DND-41 (cell line): ENCODE measurements around the gene THRA.

Experiments
- ATAC-seq: fragments of 200-7000 bp; cut with Tn5 transposase; 3 replicates; pipeline ENCODE4 v1.9.1; 2021; ENCODE audit warnings: low read depth; ENCODE audit not compliant: insufficient read depth
- DNase-seq: peaks from one replicate; pipeline ENCODE4 v3.0.0-alpha.2; 2020
- H2AFZ ChIP-seq: 2 replicates; pipeline ENCODE4 v1.6.0; 2012; ENCODE audit warnings: low read depth, low read length
- H3K27ac ChIP-seq: 2 replicates; pipeline ENCODE4 v1.5.1; 2012; ENCODE audit warnings: low read length, inconsistent platforms
- H3K27me3 ChIP-seq: fragments of 200-600 bp; sonication (generic); 2 replicates; pipeline ENCODE4 v1.6.0; 2012; ENCODE audit warnings: low read length, mild to moderate bottlenecking, inconsistent platforms; ENCODE audit not compliant: insufficient read depth, poor library complexity
- H3K36me3 ChIP-seq: 2 replicates; pipeline ENCODE4 v1.5.1; 2012; ENCODE audit warnings: low read length, inconsistent platforms; ENCODE audit not compliant: insufficient read depth
- H3K4me1 ChIP-seq: 2 replicates; pipeline ENCODE4 v1.5.1; 2012; ENCODE audit warnings: mild to moderate bottlenecking, low read length; ENCODE audit not compliant: insufficient read depth
- H3K4me2 ChIP-seq: 2 replicates; pipeline ENCODE4 v1.6.0; 2012; ENCODE audit warnings: mild to moderate bottlenecking, moderate library complexity, low read length, inconsistent platforms; ENCODE audit not compliant: insufficient read depth
- H3K4me3 ChIP-seq, 2 experiments: fragments of 200-600 bp in 1 of 2; shearing (Covaris generic) in 1 of 2; 2 replicates each; pipeline ENCODE4 v1.5.1; 2012 to 2016; ENCODE audit warnings: inconsistent platforms in 2 of 2, low read length in 2 of 2, mild to moderate bottlenecking in 2 of 2, low read depth in 1 of 2, moderate library complexity in 1 of 2
- H3K79me2 ChIP-seq: 2 replicates; pipeline ENCODE4 v1.6.0; 2012; ENCODE audit warnings: low read length, inconsistent platforms; ENCODE audit not compliant: insufficient read depth
- H3K9ac ChIP-seq: 2 replicates; pipeline ENCODE4 v1.6.0; 2012; ENCODE audit warnings: low read depth, mild to moderate bottlenecking, inconsistent platforms, low read length, moderate library complexity
- H3K9me3 ChIP-seq: 2 replicates; pipeline ENCODE4 v1.5.1; 2012; ENCODE audit warnings: low read length, moderate library complexity, mild to moderate bottlenecking, inconsistent platforms; ENCODE audit not compliant: insufficient read depth, severe bottlenecking
- H4K20me1 ChIP-seq: 2 replicates; pipeline ENCODE4 v1.6.0; 2012; ENCODE audit warnings: low read length; ENCODE audit not compliant: insufficient read depth
- EZH2 ChIP-seq: IDR thresholded peaks from 3 replicates; pipeline ENCODE4 v1.6.1; 2012; ENCODE audit warnings: borderline replicate concordance, low read depth, mild to moderate bottlenecking, moderate library complexity, low read length, inconsistent platforms; ENCODE audit not compliant: severe bottlenecking
- TF ChIP-seq, protein P1 (sequence below): IDR thresholded peaks from 2 replicates; pipeline ENCODE4 v1.5.1; 2012; ENCODE audit warnings: borderline replicate concordance, low read length, moderate library complexity, mild to moderate bottlenecking; ENCODE audit not compliant: poor library complexity, severe bottlenecking; ENCODE audit errors: extremely low read depth

The THRA gene

DNA sequence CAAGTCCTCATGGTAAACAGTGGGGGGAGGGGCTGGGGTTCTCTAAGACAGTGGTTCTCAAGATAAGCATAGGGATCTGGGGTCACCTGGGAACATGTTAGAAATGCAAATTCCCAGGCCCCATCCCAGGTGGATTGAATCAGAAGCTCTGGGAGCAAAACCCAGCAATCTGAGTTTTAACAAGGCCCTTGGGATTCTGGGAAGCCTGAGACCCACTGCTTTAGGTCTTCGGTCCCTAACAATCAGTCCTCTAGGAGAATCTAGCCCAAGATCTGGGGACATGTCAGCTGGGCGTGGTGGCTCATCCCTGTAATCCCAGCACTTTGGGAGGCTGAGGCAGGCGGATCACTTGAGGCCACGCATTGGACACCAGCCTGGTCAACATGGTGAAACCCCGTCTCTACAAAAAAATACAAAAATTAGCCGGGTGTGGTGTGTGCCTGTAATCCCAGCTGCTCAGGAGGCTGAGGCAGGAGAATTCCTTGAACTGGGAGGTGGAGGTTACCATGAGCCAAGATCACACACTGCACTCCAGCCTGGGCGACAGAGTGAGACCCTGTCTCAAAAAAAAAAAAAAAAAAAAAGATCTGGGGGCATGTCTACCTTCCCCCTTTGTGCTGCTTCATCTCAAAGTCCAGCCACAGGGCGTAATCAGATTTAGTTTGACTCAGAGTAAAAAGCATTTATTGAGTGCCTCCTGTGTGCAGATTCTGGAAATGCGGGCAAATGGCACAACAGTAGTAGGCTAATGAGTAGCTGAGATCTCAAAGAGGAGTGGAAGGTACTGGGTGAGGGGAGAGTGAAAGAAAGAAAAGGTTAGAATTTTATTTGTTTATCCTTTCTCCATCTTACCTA, 46.4 kb downstream of the THRA start:
- H3K4me2 ChIP-seq, result peak overlapping the region; percentile 32; the same call in 1 of the 2 replicates
- H3K9ac ChIP-seq, result peak overlapping the region; percentile 44; the same call in 1 of the 2 replicates
- TF ChIP-seq, protein P1, sequence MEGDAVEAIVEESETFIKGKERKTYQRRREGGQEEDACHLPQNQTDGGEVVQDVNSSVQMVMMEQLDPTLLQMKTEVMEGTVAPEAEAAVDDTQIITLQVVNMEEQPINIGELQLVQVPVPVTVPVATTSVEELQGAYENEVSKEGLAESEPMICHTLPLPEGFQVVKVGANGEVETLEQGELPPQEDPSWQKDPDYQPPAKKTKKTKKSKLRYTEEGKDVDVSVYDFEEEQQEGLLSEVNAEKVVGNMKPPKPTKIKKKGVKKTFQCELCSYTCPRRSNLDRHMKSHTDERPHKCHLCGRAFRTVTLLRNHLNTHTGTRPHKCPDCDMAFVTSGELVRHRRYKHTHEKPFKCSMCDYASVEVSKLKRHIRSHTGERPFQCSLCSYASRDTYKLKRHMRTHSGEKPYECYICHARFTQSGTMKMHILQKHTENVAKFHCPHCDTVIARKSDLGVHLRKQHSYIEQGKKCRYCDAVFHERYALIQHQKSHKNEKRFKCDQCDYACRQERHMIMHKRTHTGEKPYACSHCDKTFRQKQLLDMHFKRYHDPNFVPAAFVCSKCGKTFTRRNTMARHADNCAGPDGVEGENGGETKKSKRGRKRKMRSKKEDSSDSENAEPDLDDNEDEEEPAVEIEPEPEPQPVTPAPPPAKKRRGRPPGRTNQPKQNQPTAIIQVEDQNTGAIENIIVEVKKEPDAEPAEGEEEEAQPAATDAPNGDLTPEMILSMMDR, result peak; percentile 51
- TF ChIP-seq EZH2, result no peak
- H3K27ac ChIP-seq, result peak overlapping the region; percentile 65
- no peak overlapping the region for H3K4me3 ChIP-seq
- no peak for DNase-seq
- H3K27me3 ChIP-seq, result no peaks in the 10 kb centered on the region
- H3K4me1 ChIP-seq, result peaks cover 55% of the 10 kb centered on the region
- H2AFZ ChIP-seq, result no peak overlapping the region; the same call in 1 of the 2 replicates
- H3K36me3 ChIP-seq, result no peaks in the 10 kb centered on the region
- no peaks in the 10 kb centered on the region for H4K20me1 ChIP-seq
- ATAC-seq, result no peak
- H3K9me3 ChIP-seq, result no peaks in the 10 kb centered on the region
- no peaks in the 10 kb centered on the region for H3K79me2 ChIP-seq

DNA sequence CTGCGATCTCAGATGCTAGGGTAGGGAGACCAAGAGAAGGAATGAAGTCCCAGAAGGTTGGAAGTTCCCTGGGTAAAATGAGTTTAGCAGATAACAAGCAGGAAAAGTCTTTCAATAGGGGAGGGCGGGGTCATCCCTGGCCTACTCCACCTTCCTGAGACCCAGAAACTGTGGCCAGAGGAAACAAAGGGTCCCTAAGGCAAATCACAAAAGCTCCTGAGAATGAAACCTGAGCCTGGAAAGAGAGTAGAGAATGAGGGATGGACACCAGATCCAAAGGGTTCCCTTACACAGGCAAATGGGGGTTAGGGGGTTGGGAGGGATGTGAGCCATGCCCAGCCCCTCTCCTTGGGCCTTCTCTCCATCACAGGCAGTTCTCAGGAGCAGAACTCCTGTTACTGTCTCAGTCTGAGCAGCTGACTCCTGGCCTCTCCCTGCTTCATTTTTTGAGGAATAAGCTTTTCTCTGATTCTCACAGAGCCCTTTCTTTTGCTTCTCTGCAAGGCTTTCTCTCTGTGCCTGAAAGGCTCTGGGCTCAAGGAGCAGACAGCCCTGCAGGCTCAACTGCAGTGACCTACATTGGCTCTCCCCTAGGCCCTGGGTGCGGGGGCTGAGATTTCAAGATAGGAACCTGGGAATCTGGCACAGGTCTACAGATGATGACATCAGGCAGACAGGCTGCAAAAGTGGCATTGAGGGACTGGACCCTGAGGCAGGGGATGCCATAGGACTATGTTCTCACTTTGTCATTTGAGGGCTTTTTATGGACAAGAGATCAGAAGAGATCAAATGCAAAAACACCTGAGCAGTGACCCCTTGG, 47.5 kb downstream of the THRA start:
- no peaks in the 10 kb centered on the region for H3K79me2 ChIP-seq
- no peak overlapping the region for H2AFZ ChIP-seq
- no peak overlapping the region for H3K4me2 ChIP-seq
- H3K9ac ChIP-seq, result peak overlapping the region; percentile 44; the same call in 1 of the 2 replicates
- ATAC-seq (no peak), DNase-seq (no peak)
- H4K20me1 ChIP-seq, result no peaks in the 10 kb centered on the region
- no peaks in the 10 kb centered on the region for H3K36me3 ChIP-seq
- no peaks in the 10 kb centered on the region for H3K9me3 ChIP-seq
- no peak for TF ChIP-seq EZH2
- TF ChIP-seq, protein P1, result no peak
- H3K27me3 ChIP-seq, result no peaks in the 10 kb centered on the region
- no peak overlapping the region for H3K4me3 ChIP-seq
- H3K27ac ChIP-seq, result peak overlapping the region; percentile 70; the same call in 1 of the 2 replicates
- H3K4me1 ChIP-seq, result peaks cover 60% of the 10 kb centered on the region

DNA sequence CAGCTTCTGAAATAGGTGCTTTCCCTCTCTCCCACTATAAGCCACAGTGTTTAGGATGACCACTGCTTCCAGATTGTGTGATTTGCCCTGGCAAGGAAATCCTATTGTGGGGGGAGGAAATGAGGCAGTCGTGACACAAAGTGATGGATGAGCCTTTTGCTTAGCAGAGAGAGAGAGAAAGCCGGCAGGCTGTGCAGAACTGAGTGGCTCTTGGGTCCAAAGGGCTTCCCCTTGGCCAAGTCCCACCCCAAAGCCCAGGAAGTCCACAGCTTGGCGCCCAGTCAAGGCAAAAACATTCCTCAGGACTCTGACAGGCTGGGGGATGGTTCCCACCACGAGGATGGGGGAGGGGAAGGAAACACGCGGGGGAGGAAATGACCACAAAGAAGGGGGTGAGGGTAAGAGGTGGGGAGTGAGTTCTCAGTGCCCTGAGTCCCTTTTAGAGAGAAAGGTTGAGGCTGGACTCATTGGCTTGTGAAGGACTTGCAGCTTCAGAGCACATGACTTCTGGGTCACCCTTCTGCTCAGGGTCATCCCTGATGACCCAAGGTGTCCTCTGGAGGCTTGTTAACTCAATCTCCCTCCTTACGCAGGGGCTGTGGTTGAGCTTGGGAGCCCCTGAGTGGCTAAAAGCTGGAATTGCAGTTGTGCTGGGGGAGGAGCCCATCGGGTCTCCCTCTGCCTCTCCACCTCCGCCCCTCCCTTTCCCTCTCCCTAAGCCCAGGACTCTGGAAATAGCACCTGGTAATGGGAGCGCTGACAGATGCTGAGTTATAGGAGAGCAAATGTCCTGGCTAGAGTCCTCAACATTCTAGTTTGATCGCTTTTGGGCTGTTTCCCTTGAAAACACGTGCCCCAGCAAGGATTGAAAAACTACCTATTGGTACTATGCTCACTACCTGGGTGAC, 48.7 kb downstream of the THRA start:
- DNase-seq, result peak; percentile 87
- peak overlapping the region; percentile 70 for H3K27ac ChIP-seq
- peak overlapping the region; percentile 57 for H3K4me2 ChIP-seq
- H3K27me3 ChIP-seq, result no peaks in the 10 kb centered on the region
- no peaks in the 10 kb centered on the region for H3K9me3 ChIP-seq
- no peaks in the 10 kb centered on the region for H4K20me1 ChIP-seq
- H3K4me1 ChIP-seq, result peaks cover 60% of the 10 kb centered on the region
- peak overlapping the region; percentile 44 for H3K9ac ChIP-seq
- H3K79me2 ChIP-seq, result no peaks in the 10 kb centered on the region
- ATAC-seq, result peak; percentile 57
- H3K36me3 ChIP-seq, result no peaks in the 10 kb centered on the region
- H2AFZ ChIP-seq, result peak overlapping the region; percentile 70
- TF ChIP-seq, protein P1, result peak; percentile 94
- no peak for TF ChIP-seq EZH2
- H3K4me3 ChIP-seq, result peak overlapping the region in 1 of 2 experiments; percentile 41; a peak in 2 of 4 replicates
